Activated CD8-positive, alpha-beta memory T cell treated with anti-CD3 and anti-CD28 coated beads, Interleukin-2, amount 50 U/mL, for 24 hours (primary cell): ENCODE data around the gene AIMP1.

Source experiments
- DNase-seq: peaks from one replicate; pipeline ENCODE4 v3.0.0-alpha.2; 2020; ENCODE audit errors: extremely low read depth

The AIMP1 gene

GRCh38 chr4:106315968-106316772 lies at the start of gene AIMP1, which contains the start of gene TBCK:
TSS of gene AIMP1 (plus strand) at chr4:106316550. CDS start at chr4:106325010, 8,460 bp downstream.
TSS of gene TBCK (minus strand) at chr4:106316209. CDS start at chr4:106308960, 7,249 bp downstream.
- DNase-seq = peak; percentile 69

DNA sequence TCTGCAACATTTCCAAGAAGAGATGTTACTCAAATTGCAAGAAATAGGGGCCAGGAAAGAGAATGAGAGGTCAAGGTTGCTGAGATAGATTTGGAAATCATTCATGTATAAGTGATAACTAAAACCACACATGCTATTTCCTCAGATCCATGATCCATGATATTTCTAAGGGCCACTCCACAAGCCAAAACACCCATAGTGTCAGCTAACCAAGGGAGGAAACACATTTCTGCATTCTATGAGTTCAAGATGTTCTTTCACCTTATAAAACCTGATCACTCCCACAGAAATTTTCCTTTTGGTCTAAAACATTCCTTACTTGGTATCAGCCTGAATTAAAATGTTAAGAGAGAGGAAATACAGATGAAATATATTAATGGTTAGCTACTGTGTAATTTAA lies 47.6 kb upstream of the AIMP1 start:
- DNase-seq = no peak

DNA sequence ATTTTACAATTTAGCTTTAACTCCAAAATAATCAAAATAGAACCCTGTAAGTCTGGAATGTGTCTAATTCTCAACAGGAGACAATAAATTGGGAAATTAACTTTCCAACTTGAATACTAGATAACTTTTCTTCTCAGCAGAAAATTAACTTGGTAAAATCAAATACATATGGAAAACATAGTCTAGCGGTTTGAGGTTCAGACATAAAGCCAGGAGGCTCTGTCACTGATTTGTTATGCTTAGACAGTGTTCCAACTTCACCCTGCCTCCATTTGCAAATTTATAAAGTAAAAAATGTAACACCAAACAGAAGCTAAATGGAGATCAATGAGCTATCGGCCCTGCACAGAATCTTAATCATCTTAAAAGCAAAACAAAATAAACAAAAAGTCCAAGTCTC lies 46.6 kb upstream of the AIMP1 start:
- DNase-seq = no peak

DNA sequence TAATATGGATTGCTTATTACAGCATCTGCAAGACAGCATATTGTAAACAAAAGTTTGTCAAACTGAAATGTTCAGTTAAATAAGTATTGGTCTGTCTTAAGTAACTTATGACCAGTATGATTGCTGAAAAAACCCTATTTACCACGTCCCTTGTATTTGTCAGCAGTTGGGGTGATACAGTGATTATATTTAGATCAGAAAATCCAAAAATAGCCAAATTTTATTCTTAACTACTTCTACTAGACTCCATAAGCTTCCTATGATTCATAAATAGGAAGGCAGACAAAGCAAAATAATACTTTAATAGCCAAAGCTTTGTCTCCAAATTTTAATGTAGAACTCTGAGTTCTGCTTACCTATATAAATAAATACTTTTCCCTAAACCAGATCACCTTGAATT lies 45.6 kb upstream of the AIMP1 start:
- no peak for DNase-seq

DNA sequence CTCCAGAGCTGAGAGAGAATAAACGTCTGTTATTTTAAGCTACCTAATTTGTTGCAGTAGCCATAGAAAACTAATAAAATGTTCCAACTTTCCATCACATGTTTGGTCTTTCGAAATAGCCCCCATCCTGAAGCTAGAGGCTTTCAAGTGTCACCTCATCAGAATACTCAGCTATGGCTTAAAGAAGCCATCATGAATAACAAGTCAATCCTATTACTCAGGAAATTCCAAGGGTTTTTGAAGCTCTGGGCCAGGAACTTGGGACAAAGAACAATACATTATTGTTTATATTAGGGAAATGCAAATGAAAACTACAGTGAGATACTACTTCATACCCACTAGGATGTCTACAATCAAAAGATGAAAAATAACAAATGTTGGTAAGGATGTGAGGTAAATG lies 42.5 kb upstream of the AIMP1 start:
- DNase-seq = no peak

- DNase-seq = no peak
Observed at GRCh38 chr4:106277140-106277675, 39.1 kb upstream of the AIMP1 start.

DNA sequence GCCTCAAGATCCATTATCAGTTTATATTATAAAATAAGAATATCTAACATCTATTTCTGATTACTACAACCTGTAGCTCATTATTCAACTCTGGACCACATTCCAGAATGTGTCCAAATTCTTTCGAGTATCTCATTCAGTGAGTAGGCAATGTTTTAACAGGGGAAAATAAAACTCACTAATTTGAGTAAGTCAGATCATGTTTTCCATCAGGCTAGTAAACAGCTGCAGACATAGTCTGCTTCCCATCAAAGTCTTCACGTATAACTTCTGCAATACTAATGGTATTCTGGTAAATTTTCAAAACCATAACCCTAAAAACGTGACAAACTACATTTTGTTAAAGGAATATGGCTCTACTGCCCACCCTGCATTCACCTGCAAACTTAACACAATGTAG lies 32.1 kb upstream of the AIMP1 start:
- no peak for DNase-seq

- no peak for DNase-seq
Observed at GRCh38 chr4:106286611-106287010, 29.7 kb upstream of the AIMP1 start.

- no peak for DNase-seq
Observed at GRCh38 chr4:106287353-106287969, 28.9 kb upstream of the AIMP1 start.

DNA sequence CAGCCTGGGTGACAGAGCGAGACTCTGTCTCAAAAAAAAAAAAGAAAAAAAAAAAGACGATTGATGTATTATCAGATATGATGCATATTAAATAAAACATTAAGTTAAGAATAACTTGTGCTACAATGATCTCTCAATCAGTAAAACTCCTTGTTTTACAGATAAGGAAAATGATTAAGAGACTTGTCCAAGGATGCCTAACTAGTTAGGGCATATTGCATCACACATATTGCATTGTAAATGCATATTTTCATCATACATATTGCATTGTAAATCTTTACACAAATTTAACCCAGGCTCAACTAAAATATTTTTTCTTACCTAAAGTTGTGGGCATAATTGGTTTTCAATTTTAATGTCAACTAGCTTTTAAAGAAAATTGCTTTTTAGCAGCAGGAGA lies 26.6 kb upstream of the AIMP1 start:
- DNase-seq = no peak

GRCh38 chr4:106291678-106292077 lies 24.7 kb upstream of the AIMP1 start:
- DNase-seq = no peak

DNA sequence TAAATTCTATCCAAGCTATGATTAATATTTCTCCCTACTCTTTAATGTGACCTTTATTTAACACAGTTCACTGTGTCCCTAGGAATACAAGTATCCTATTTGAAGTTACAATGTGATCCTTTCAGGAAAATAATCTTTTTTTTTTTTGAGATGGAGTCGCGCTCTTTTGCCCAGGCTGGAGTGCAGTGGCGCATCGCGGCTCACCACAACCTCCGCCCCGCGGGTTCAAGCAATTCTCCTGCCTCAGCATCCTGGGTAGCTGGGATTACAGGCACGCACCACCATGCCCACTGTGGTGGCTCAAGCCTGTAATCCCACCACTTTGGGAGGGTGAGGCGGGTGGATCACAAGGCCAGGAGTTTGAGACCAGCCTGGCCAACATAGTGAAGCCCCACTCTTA lies 22.3 kb upstream of the AIMP1 start:
- no peak for DNase-seq

GRCh38 chr4:106297245-106298035 lies 18.9 kb upstream of the AIMP1 start:
- no peak for DNase-seq

- DNase-seq = no peak
Observed at GRCh38 chr4:106299977-106300376, 16.4 kb upstream of the AIMP1 start.

DNA sequence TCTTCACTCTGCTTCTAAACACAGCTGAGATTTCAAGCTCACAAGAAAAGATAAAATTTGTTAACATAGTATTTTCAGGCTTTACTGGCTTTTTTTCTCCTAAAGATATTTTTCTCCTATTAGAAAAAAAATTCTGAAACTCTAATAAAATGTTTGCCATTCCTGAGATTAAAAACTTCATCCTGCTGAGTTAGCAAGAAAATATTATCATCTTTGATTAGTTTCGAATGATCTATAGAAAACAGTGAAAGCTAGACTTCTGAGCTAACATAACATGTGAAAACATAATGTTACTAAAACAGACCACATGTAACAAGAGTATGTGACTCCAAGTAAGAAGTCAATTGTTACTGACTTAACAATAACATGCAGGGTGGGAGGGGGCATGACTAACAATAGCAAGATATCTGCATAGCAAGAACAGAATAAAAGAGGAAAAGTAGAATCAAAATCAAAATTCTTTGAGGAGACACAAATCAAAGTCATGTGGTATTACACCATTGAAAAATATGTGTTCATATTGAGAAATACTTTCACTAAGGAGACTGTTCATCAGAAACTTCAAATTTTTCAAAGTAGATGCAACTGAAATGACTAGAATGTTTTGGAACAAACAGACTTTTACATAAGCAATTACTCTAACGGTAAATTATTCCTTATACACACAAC lies 14.8 kb upstream of the AIMP1 start:
- no peak for DNase-seq

DNA sequence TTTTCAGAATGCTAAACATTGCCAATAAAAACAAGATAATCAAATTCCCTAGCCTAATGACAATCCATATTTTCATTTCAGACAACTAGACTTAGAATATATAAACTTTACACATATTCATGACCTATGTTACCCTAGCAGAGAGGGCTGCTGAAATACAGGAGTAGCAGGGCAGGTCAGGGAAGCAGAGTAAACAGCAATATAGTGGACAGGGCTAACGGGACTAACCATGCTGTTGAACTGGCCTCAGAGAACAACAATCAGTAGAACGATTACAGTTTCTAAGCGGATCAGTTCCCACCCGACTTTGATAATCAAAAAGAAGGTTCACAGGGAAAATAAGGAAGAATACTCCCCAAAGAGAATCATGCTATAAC lies 14.3 kb upstream of the AIMP1 start:
- no peak for DNase-seq

DNA sequence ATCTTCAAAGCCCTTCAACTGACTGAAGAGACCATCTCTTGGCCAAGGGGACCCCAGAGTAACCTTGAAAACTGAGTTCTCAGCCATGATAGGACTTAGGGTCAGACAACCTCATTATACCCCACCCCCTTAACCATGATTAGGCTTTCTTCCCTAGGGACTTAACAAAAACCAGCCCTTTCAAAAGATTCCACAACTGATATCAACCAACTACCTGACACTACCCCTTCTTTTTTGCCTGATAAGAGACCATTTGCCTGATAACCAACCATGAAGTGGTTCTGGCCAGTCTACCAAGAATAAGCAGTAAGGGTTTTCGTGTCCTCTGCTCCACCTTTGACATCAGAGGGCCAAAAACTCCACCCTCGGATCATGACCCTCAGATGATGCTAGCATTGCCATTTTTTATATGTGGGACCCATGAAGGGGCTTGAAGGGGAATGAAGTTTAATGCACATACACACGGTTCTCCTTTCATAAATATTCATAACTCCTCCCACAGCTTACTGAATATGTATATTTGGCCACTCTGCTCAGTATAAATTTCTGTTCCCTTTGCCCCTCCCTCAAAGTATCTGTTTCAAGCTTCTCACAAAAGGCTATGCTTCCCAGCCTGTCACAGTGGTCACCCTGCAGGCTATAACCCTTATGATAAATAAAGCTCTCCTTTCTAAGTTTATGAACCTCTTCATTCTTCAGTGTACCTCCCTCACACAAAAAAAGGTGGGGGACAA lies 12.6 kb upstream of the AIMP1 start:
- DNase-seq = no peak

DNA sequence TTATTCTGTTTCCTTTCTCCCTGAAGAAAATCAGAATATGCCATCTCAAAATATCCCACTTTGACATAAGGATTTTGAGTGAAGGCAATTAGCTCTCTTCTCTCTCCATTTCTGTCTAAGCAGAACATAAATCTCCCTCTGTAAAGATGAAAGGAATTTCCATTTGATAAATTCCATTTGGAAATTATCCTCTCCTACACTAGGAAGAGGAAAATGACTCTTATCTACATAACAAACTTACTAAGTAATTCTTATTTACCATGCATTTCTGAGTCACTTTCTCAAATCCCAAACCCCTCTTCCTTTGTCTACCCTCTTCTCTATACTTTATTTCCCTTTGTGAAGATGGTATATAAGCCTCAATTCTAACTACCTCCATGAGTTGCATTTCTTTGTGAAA lies 11.7 kb upstream of the AIMP1 start:
- DNase-seq = no peak

- DNase-seq = no peak
Observed at GRCh38 chr4:106305435-106306055, 10.8 kb upstream of the AIMP1 start.

DNA sequence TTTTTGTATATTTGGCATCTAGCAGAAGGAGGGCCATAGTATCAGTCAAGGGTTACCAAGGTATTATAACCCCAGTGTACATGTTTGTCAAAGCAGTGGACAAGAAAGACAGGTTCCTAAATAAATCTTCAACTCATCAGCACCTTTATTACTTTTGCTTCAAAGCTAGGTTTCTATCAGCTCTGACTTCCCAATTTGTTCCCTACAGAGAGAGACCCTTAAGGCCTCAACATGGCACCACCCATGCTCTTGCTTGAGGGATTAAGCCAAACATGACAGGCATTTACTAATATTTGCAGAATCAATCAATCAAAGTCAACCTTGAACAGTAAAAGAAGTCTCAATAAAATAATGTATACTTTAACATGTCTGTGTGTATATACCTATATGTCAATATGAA lies 9.8 kb upstream of the AIMP1 start:
- no peak for DNase-seq

DNA sequence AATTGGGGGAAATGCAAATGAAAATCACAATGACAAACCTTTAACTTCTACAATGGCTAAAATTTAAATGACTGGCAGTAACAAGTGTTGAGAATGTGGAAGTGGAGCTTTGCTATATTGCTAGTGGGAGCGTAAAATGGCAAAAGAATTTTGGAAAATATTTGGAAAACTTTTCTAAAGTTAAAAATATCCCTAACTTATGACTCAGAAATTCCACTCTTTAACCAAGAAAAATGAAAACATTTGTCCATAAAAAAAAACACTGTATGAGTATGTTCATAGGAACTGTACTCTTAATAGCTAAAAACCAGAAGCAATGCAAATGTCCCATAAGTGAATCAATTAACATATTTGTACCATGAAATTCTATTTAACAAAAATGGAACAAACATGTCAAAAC lies 4.0 kb upstream of the AIMP1 start:
- no peak for DNase-seq
